ENCODE measurements around the gene OR7A5.

OR7A5 gene

DNA sequence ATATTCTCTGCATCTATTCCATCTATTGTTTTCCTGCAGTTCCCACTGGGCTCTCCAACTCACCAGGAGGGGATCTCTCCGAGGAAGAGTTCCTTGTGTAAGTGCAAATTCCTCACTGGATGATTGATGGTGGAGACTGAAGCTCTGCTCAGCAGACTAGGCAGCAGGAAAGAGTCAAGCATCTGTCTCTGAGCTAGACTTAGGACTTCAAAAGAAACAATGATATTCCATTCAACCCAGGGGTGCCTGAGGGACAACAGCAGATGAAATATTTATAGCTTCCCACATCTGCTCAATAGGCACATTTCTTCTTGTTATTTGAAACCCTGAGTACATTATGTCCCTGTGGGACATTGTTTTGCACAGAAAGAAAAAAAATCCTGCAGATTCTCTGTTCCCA lies at the start of gene OR7A5, which contains the start of gene OR7C1:
Gene OR7A5, minus strand, starts transcription at position 175 of the 400 bp plus-strand sequence. CDS start 6,944 bp downstream, outside the sequence.
Gene OR7C1, minus strand, starts transcription at position 175 of the 400 bp plus-strand sequence. CDS start 35,049 bp downstream, outside the sequence.
- TF ChIP-seq, protein P1, sequence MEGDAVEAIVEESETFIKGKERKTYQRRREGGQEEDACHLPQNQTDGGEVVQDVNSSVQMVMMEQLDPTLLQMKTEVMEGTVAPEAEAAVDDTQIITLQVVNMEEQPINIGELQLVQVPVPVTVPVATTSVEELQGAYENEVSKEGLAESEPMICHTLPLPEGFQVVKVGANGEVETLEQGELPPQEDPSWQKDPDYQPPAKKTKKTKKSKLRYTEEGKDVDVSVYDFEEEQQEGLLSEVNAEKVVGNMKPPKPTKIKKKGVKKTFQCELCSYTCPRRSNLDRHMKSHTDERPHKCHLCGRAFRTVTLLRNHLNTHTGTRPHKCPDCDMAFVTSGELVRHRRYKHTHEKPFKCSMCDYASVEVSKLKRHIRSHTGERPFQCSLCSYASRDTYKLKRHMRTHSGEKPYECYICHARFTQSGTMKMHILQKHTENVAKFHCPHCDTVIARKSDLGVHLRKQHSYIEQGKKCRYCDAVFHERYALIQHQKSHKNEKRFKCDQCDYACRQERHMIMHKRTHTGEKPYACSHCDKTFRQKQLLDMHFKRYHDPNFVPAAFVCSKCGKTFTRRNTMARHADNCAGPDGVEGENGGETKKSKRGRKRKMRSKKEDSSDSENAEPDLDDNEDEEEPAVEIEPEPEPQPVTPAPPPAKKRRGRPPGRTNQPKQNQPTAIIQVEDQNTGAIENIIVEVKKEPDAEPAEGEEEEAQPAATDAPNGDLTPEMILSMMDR (IDR thresholded peaks at IDR 0.05; ENCODE audit: low read depth, low read length), result no peak
- no peak for DNase-seq (ENCODE audit: extremely low read depth, low read depth)

DNA sequence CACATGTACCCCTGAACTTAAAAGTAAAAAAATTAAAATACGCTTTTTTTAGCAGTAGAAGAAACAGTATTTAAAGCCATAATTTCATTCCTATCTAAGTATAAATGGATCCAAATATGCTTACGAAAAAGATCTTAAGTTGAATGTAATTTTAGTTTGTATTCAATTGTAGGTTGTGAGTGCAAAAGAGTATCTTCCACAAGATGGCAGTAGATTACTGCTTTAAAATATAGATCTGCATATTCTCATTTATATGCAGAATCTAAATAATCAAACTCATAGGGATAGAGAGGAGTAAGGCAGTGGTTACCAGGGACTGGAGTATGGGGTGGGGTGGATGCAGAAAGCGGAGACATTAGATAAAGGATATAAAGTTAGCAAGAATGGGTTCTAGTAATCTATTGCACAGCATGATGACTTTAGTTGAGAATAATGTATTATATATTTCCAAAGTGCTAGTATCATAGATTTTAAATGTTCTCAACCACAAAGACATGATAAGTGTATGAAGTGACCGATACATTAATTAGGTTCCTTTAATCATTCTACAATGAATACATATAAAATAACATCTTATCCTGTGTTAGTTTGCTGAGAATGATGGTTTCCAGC lies 36.7 kb upstream of the OR7A5 start:
- TF ChIP-seq, protein P1 (IDR thresholded peaks at IDR 0.05; ENCODE audit: low read depth, low read length), result peak; percentile 13
- no peak for DNase-seq (ENCODE audit: extremely low read depth, low read depth)

- DNase-seq (ENCODE audit: extremely low read depth, low read depth), result no peak
- TF ChIP-seq, protein P1 (IDR thresholded peaks at IDR 0.05; ENCODE audit: low read depth, low read length), result no peak
Observed at GRCh38 chr19:14868497-14868896, 33.5 kb upstream of the OR7A5 start.

- DNase-seq (ENCODE audit: extremely low read depth, low read depth), result no peak
- TF ChIP-seq, protein P1 (IDR thresholded peaks at IDR 0.05; ENCODE audit: low read depth, low read length), result no peak
Observed at GRCh38 chr19:14848822-14849221, 13.8 kb upstream of the OR7A5 start, which contains the start of gene OR7A10. Gene OR7A10 (minus strand): TSS chr19:14848922. CDS start chr19:14841877, 7,045 bp downstream.

DNA sequence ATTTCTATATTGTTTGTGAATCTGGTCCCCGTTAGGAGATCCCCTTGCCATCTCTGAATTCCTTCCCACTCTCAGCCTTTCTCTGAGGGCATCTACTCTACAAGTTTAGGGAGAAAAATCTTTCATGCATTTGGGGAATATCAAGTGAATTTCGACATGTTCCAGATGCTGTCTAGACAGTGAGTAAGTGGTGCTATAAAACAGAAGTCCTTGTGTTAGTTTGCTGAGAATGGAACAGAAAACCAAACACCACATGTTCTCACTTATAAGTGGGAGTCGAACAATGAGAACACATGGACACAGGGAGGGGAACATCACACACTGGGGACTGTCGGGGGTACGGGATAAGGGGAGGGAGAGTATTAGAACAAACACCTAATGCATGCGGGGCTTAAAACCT lies 8.6 kb upstream of the OR7A5 start:
- no peak for DNase-seq (ENCODE audit: extremely low read depth, low read depth)
- TF ChIP-seq, protein P1 (IDR thresholded peaks at IDR 0.05; ENCODE audit: low read depth, low read length), result no peak

GRCh38 chr19:14843169-14843568 lies 8.2 kb upstream of the OR7A5 start:
- TF ChIP-seq, protein P1 (IDR thresholded peaks at IDR 0.05; ENCODE audit: low read depth, low read length), result no peak
- DNase-seq (ENCODE audit: extremely low read depth, low read depth), result no peak

DNA sequence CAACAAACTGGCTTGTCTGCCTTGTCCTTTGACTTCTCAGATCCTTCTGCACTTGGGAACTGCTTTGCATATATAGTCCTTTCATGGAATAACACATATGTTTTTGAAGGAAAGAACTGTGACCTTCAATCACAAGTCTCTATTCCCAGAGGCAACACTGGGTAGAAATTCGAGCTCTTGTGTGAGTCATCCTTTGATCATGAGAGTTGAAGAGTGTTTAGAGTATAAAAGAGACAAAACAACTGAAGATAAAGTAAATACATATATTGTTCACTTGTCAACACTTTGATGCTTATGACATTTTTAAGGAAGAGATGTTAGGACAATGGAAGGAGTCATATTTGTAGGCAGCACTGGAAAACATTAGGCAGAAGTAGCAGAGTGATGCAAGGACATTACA lies 5.2 kb upstream of the OR7A5 start:
- TF ChIP-seq, protein P1 (IDR thresholded peaks at IDR 0.05; ENCODE audit: low read depth, low read length), result no peak
- DNase-seq (ENCODE audit: extremely low read depth, low read depth), result no peak

Data from AG09319 (cell line).